Jurkat, Clone E6-1 (cell line): ENCODE measurements around the gene NRL.
A peak's percentile ranks its signal among the peaks of the same experiment; 100 is the strongest.

Source experiments
- DNase-seq: peaks from one replicate; pipeline ENCODE4 v3.0.0-alpha.2; 2011; ENCODE audit warnings: low read depth, low spot score
- H3K4me3 ChIP-seq: 2 replicates; pipeline ENCODE4 v1.5.1; 2011; ENCODE audit warnings: mild to moderate bottlenecking, low read length, control low read depth, moderate library complexity

Gene NRL

GRCh38 chr14:24130717-24131548 is 16.2 kb upstream of the NRL start:
- DNase-seq, result no peak
- H3K4me3 ChIP-seq, result no peak overlapping the region

- DNase-seq, result no peak
- no peak within 1 kb of the TSS for H3K4me3 ChIP-seq
These were observed 15.6 kb upstream of the NRL start, which contains the start of gene FITM1 for GRCh38 chr14:24130380-24130716. Gene FITM1, plus strand, starts transcription at chr14:24130659. Its CDS starts 905 bp downstream, at chr14:24131564.

DNA sequence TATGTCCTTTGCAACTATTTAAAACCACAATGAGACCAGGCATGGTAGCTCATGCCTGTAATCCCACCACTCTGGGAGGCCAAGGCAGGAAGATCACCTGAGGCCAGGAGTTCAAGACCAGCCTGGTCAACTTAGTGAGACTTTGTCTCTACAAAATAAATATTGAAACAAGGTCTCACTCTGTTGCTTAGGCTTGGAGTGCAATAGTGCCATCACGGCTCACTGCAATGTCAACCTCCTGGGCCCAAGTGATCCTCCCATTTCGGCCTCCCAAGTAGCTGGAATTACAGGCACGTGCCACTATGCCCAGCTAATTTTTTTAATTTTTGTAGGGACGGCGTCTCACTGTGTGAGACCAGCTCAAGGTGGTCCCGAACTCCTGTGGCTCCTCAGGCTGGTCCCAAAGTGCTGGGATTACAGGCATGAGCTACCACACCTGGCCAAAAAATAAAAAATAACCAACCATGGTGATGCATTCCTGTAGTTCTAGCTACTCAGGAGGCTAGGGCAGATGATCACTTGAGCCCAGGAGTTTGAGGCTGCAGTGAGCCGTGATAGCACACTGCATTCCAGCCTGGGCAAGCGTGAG is 14.8 kb upstream of the NRL start:
- H3K4me3 ChIP-seq, result no peak overlapping the region

DNA sequence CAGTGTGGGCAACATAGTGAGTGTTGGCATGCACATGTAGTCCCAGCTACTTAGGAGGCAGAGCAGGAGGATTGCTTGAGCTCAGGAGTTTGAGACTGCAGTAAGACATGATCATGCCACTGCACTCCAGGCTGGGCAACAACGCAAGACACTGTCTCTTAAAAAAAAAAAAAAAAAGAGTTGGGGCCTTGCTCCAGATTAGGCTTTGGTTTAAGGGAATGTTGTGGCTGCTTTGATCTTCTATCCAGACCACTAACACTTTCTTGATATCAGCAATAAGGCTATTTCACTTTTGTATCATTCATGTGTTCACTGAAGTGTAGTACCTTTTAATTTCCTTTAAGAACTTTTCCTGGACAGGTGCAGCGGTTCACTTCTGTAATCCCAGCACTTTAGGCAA is 12.9 kb upstream of the NRL start:
- no peak for DNase-seq

More for the DNA sequence above, 14.8 kb upstream of the NRL start:
- DNase-seq, result no peak

DNA sequence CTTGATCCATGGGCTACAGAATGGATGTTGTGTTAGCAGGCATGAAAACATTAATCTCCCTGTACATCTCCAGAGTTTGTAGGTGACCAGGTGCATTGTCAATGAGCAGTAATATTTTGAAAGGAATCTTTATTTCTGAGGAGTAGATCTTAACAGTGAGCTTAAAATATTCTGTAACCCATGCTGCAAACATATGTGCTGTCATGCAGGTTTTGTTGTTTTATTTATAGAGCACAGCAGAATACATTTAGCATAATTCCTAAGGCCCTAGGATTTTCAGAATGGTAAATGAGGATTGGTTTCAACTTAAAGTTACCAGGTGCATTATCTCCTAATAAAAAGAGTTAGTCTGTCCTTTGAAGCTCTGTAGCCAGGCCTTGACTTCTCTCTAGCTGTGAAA is 12.2 kb upstream of the NRL start:
- H3K4me3 ChIP-seq, result no peak overlapping the region
- no peak for DNase-seq

More for the DNA sequence above, 12.9 kb upstream of the NRL start:
- no peak overlapping the region for H3K4me3 ChIP-seq

- no peak for DNase-seq
- H3K4me3 ChIP-seq, result no peak overlapping the region
These were observed 9.0 kb upstream of the NRL start for GRCh38 chr14:24123424-24124417.

DNA sequence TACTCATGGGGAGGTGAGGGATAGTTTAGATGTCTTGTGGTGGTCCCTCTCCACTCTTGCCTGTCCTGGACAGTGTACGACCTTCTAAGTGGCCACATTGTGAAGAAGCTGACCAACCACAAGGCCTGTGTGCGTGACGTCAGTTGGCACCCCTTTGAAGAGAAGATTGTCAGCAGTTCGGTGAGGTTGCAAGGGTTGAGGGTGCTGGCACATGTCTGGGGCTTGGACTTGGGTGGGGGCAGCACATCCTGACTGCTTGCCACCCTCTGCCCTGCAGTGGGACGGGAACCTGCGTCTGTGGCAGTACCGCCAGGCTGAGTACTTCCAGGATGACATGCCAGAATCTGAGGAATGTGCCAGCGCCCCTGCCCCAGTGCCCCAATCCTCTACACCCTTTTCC is 8.1 kb upstream of the NRL start:
- no peak overlapping the region for H3K4me3 ChIP-seq

GRCh38 chr14:24122416-24122815 is 7.7 kb upstream of the NRL start:
- no peak overlapping the region for H3K4me3 ChIP-seq
- no peak for DNase-seq

More for the DNA sequence above, 8.1 kb upstream of the NRL start:
- DNase-seq, result no peak

- no peak overlapping the region for H3K4me3 ChIP-seq
- no peak for DNase-seq
These were observed 6.5 kb upstream of the NRL start for GRCh38 chr14:24121210-24121609.

DNA sequence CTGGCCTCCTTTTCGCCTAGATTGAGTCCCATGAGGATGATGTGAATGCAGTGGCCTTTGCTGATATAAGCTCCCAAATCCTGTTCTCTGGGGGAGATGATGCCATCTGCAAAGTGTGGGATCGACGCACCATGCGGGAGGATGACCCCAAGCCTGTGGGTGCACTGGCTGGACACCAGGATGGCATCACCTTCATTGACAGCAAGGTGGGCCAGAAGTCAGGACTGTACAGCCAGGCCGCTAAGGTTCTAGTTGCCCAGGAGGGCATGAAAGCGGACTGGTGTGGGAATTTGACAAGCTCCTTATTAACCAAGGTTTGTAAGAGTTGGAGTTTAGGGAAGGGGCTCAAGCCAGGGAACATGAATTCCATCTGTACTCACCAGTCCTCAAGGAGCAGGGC is 4.9 kb upstream of the NRL start:
- no peak for DNase-seq
- no peak overlapping the region for H3K4me3 ChIP-seq

GRCh38 chr14:24117179-24117578 is 2.4 kb upstream of the NRL start:
- H3K4me3 ChIP-seq, result no peak overlapping the region
- DNase-seq, result no peak

DNA sequence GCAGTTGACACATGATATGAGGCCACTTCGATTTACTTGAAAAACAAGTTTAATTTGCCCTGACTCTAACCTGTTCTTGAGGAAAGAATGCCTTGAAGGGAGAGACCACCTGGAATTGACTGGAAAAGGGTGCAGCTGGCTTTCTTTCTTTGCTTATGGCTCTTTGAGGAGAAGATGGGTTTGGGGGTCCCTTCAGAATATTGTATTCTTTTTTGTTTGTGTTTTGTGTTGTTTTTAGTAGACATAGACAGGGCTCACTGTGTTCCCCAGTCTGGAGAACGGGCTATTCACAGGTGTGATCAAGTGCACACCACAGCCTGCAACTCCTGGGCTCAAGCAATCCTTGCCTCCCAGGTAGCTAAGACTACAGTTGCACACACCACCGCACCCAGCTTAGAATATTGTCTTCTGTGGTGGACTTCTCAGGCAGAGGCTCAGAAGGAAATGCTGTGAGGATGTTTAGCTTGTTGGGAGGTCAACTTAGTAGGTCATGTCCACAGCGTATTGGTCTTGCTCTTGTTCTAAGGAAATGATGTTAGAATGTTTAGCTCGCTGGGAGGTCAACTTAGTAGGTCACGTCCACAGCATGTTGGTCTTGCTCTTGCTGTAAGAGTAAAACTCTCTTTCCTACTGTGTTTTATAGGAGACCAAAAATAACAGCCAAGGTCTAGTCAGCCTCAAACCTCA is 1.5 kb upstream of the NRL start:
- DNase-seq, result no peak
- no peak overlapping the region; the same call in 1 of the 2 replicates for H3K4me3 ChIP-seq

DNA sequence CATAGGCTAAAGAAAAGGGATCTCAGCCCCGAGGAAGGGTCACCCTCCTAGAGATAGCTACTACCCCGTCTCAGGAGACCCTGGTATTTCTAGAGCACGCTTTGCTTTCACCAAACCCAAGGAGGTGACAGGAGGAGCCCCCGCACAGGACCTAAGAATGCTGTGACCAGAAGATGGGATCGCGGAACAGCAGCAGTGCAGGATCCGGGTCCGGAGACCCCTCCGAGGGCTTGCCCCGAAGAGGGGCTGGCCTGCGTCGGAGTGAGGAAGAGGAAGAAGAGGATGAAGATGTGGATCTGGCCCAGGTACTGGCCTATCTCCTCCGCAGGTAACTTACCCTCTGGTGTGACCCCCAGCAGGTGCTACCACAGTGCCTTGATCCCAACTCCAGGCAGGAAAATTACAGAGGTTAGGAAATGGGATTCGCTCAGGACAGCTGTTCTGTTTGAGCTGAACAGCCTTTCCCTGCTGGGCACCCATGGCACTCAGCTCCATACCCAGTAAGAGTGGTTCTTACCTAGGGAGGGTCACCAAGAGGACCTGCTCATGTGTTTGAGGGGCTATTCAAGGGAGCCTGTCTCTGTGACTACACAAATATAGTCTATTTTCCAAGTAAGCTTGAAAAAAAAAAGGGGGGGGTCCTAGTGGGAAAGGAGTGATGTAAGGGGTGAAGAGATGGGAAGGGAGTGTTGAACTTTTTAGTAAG is 826 bp upstream of the NRL start:
- no peak for DNase-seq
- peak overlapping the region; percentile 60 for H3K4me3 ChIP-seq

DNA sequence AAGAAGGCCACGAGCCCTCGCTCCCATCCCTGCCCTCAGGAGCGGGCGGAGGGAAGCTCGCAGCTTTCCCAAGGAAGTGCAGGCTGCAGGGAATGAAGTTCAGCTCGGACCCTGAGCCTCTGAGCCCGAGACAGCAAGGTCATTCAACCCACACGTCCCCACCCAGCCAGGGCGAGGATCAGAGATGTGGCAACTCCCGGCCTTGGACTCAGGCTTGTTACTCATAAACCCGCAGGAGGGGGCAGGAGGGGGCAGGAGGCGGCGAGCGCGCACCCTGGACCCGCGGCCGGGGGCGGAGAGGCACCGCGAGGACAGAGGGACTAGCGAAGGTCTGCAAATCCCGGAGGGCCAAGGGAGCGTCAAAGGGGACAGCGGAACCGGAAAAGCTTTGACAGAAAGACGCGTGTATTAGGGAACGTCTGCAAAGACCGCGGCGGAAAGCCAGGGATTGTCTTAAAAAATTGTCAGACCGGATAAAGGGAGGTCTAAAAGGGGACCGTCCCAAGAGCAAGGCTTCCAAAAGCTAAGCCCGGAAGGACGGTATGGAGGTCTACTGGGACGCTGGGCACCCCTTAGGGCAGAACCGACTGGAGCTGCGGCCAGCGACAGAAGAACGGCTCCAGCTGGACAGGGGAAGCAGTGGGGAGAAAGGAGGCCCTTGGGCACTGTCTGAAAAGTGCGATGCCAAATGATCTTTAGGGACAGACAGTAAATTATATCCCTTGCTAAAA is 783 bp downstream of the NRL start:
- H3K4me3 ChIP-seq, result peak overlapping the region; percentile 60
- peak; percentile 88 for DNase-seq

DNA sequence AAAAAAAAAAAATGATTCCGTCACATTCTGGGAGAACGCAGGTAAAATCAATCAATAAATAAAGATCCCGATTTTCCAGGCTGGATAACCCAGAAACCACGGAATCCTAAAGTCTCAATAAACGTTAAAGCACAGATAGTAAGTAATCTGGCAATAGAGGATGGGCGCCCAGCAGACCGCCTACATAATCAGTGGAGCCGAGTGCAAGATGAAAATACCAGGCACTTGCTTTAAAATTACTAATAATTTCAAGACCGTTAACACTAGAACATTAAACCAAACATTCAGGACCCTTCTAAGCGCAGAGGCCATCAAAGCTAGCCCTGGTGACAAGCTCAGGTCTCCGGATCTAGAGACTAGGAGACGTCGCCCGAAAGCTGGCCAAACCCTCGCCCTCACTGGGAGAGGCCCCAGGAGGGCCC is 1.4 kb downstream of the NRL start:
- peak overlapping the region; percentile 60 for H3K4me3 ChIP-seq
- no peak for DNase-seq

DNA sequence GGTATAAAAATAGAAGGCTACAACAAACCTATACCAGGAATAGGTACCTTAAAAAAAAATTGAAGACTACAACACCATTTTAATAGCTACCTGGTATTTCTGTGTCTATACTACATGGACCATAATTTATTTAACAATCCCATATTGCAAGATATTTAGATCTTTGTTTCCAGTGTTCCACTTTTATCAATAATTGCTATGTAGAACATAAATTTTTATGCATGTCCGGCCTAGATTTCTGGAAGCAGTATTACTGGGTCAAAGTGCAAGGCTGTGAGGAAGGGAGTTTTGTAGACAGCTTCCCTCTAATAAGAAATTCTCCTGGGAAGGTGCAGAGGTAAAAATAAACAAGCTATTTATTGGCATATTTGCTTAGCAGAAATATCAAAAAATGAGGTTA is 4.2 kb downstream of the NRL start:
- no peak for DNase-seq

GRCh38 chr14:24110060-24110459 is 4.7 kb downstream of the NRL start:
- no peak for DNase-seq
- H3K4me3 ChIP-seq, result no peak overlapping the region

More for the DNA sequence above, 4.2 kb downstream of the NRL start:
- H3K4me3 ChIP-seq, result no peak overlapping the region

DNA sequence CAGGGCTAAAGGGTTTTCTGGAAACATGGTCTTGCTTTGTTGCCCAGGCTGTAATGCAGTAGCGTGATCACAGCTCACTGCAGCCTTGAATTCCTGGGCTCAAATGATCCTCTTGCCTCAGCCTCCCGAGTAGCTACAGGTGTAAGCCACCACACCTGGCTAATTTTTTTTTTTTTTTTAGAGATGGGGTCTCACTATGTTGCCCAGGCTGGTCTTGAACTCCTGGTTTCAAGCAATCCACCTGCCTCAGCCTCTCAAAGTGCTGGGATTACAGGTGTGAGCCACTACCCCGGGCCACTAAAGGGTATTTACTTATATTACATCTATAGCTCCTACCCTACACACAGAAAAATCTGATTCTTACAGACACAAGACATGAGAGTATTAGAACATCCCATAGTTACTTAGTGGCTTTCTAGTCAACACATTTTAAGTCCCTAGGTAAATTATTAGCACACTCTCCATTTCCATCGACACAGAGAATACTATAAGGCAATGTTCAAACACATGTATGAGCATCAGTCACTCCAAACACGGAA is 6.3 kb downstream of the NRL start:
- no peak overlapping the region for H3K4me3 ChIP-seq
- DNase-seq, result no peak
